ENCODE measurements around the gene LRAT.

LRAT gene

DNA sequence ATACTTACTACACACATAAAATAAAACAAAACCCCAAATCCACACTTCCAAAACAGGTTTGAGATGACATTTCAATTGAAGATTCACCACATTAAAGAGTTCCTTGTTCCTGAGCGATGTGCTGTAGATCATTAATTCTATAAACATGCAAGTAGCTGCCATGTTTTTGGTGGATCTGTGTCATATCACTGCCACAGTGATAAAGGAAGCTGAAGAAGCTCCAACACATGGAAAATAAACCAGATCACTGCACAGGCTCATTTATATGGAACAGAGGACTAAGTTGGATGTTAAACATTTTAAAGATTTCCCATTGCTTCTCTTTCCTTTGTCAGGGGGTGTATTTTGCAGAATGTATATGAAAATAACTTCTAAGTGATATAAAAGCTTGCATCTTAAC lies 34.5 kb downstream of the LRAT start:
- no peak for DNase-seq

GRCh38 chr4:154779362-154779947 lies 35.7 kb downstream of the LRAT start:
- peak; percentile 1 to 7 for DNase-seq

DNA sequence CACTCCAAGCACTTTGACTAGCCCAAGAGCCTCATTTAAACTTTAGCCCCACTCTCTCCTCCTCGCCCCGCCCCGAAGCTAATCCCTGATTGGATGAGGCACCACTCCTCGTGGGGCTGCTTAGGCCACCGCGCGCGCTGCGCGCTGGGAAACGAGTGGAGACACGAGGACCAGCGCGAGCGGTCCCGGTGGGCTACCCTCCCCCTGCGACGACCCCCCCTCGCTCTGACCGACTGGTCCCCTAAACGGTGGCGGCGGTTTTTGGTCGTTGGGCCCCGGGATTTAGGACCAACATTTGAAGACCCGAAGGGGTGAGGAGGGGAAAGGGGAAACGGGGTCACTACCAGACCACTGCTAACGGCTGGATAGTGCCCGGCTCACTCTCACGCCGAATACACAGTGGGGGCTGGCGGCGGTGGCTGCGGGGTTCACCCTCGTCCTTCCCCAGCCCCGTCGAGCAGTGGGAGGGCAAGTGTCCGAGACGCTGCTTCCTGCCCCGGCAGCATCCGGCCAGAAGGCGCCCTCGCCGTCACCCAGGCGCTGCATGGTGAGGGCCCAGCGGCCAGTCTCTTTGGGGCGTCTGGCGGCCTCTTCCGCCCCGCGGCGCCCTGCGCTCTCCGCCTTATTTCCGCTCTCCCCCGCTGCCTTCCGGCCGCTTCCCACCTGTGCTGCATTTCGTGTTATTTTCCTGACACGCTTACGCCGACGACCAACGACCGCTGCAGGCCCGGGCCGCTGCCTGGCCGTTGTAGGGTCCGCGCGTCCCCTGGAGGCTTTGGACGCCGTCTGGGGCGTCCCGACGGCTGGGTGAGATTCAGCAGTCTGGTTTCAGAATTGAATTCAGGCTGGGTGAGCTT lies 37.6 kb downstream of the LRAT start, which contains the start of gene RBM46:
TSS of gene RBM46 (plus strand) at position 147 of the 857 bp plus-strand sequence. CDS start 15,481 bp downstream, outside the sequence.
- no peak for DNase-seq

- no peak for DNase-seq
Measured at GRCh38 chr4:154781983-154782293, 38.1 kb downstream of the LRAT start.
